T1000 (cell line): ENCODE measurements around the gene ZFAND3.
A peak's percentile ranks its signal among the peaks of the same experiment; 100 is the strongest.

Experiments used
- DNase-seq: peaks from one replicate; lab custom pipeline; 2025; ENCODE audit warnings: mixed read lengths; lab: John Stamatoyannopoulos, UW

Gene ZFAND3, protein sequence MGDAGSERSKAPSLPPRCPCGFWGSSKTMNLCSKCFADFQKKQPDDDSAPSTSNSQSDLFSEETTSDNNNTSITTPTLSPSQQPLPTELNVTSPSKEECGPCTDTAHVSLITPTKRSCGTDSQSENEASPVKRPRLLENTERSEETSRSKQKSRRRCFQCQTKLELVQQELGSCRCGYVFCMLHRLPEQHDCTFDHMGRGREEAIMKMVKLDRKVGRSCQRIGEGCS

DNA sequence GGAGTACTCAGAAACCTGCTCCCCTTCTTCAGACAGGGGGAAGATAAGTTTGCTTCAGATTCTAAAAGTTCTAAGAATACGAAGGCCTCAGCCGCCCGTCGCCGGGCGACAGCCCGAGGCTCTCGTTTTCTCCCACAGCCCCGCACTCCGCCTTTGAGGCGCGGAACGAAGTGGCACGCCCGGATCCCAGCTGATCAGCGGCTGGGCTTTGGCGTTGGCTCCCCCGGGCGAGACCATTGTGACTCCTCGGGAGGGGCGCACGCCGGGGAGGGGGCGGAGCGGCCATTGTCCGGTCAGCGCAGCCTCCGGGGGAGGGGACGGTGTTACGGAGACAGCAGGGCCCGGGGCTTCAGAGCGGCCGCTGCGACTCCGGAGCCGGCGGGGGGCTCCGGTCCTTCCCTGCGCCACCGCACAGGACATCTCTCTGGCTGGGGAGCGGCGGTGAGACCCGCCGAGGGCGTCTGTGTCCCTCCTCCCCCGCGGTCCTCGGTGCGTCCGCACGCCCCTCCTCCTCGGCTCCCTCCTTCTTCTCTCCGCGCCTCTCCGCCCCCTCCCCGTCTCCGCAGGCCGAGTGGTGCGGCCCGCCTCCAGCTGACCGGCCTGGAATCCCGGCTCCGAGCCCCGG is at the start of gene ZFAND3:
Gene ZFAND3 (plus strand): TSS at position 551 of the 625 bp plus-strand sequence. CDS start 219 bp downstream, outside the sequence.
- DNase-seq, result peak; percentile 96

DNA sequence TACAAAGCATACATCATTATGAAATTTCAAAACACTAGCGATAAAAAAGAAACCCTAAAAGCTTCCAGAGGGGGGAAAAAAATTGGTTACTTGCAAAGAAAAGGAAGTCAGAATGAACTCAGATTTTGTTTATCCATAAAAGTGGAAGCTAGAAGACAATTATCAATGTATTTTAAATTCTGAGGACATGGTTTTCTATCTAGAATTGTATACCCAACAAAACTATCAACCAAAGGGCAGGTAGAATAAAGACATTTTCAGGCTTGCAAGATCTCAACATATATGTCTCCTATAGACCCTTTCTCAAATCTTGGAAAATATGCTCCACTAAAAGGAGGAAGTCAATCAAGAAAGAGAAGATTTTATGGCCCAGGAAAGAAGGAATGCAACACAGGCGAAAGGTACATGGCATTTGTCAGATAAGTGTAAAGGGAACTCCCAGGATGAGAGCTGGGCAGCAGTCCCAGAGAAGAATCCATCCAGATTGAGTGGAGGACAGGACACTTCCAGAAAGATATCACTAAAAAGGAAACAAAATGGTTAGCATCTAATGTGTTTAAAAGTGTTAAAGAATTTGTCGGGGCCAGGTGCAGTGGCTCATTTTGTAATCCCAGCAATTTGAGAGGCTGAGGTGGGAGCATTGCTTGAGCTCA is 45.4 kb upstream of the ZFAND3 start:
- DNase-seq, result no peak

DNA sequence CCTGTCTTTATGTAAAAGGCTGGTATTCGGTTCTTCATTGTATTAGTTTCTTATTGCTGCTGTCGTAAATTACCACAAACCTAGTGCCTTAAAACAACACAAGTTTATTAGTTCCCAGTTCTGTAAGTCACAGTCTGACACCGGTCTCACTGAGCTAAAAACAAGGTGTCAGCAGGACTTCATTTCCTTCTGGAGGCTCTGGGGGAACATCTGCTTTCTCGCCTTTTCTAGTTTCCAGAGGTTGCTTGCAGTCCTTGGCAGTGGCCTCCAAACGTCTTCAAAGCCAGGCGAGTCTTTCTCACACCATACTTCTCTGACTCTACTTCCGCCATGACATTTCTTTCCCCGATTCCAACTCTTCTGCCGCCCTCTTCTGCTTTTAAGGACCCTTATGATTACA is 43.0 kb upstream of the ZFAND3 start:
- DNase-seq, result no peak

DNA sequence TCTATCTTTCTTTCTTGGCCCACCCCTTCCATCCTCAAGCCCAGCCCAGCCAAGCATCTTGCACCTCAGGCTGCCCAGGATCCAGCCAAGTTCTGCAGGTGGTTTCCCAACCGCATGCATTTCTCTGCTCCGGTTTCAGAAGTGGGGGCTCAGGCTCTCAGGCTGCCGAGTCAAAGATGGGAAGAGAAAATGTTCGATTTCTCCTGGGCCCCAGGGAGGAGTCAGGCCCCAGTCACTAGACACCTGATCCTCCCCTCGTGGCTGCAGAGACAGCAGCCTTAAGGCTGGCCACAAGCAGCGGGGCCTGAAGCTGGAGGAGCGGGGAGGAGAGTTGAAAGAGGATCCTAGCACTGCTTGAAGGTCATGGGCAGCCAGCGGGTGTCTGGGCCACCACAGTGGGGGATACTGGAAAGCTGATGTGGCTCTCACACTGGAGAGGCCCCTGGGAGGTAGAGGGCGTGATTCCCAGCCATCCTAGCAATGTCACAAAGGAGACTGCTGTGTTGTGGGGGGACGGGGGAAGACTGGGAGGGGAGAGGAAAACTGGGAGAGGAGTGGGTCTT is 42.2 kb upstream of the ZFAND3 start:
- no peak for DNase-seq

DNA sequence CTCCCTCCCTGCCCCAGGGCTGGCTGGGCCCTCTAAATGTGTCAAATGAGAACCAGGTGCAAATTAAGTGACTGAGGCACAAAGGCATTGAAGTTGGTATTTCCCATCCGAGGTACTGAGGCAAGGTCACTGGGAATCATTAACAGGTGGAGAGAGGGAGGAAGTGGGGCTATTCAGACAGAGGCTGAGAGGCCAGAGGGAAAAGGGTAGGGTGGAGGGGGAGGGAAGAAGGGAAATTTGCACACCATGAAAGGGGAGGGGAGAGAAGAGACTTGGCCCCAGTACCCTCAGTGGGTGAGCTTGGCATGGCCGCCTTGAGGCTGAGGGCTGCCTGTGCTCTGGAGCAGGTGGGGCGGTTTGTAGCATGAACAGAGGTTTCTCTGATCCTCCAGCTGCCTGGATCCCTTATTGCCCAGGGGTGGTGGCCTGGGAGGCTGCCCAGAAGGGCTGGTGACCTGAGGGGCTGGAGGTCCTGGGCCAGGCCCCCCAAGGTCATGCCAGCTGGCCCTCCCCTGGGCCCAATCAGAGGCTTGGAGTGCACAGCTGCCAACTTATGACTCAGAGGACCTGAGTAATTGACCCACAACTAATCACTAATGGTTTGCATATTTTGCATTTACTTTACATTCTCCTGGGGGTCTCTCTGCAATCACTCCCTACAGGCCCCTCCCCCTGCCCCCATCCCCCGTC is 40.3 kb upstream of the ZFAND3 start:
- DNase-seq, result peak; percentile 48

DNA sequence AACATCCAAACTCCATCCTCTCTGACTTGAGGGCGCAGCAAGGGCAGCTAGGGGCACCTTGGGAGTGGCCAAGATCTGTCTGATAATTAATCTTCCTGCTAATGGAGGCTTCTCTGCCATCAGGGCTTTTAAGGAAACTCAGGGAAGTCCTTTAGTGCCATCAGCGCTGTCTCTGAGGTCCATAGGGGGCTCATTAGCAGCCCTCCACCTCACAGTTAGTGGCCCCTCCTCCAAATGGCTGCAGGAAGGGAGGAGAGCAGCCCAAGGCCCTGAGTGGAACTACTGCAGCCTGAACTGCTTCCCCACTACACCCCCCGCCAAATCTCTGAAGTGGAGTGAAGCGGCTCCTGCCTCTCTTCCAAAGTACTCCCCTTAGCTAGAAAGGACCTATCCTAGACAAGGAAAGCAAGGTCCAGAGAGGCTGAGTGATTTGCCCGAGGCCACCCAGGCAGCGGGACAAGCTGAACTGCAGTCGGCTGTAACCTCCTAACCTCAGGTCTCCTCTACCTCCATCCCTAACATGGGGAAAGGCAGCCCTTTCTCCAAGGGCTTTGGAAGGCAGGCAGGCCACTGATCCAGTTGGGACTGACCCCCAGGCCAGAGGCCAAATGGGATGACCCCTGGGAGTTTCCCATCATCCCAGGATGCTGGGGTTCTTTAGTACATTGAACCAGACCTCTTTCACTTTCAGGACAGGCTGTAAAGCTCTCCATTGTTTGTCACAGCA is 39.5 kb upstream of the ZFAND3 start:
- DNase-seq, result no peak

DNA sequence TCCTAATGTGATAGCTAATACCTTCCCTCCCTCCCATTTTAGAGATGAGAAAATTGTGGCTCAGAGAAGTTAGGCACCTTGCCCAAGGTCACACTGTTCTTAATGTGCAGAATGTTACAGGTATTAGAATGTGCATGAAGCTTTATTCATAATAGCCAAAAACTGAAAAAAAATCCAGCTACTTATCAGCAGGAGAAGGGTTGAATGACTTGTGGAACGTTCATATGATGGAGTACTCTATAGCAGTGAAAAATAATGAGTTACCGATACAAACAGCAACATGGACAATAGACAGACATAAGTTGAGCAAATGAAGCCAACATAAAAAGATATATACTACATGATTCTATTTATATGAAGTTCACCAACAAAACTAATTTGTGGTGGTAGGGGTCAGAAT is 37.7 kb upstream of the ZFAND3 start:
- DNase-seq, result no peak

DNA sequence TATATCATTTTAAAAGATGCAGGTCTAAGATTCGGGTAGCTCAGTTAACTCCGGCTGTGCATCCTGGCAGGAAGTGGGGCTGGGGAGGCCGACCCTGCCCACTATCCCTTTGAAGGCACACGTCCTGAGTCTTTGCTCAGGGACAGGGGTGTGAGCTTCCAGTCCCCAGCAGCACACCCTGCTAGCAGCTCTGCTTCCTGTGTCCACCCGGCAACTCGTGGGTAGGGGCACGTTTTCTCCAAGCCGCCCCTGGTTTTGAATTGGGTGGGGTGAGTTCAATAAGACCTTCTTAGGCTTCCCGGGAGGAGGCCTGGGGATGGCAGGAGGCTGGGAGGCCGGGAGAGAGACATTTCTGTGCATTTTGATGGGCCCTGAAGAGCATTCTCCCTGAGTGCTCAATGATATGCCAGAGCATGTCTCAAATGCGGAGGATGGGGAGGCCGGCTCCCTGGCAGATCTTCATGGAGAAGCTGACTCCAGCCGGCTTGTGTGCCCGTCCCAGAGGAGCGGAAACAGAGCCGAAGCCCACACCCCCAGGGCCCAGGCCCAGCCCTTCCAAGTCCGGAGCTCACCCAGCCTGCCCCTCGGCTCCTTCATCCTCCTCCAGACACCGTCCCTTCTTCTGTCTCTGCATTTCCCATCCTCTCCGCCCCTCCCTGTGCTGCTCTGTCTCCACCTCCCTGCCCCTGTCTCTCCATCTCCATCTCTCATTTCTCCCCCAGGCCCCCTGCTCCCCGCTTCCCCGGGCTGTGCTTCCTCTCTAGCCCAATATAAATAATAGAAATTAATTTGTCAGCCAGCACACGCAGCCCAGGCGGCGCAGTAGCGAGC is 36.3 kb upstream of the ZFAND3 start:
- DNase-seq, result no peak

DNA sequence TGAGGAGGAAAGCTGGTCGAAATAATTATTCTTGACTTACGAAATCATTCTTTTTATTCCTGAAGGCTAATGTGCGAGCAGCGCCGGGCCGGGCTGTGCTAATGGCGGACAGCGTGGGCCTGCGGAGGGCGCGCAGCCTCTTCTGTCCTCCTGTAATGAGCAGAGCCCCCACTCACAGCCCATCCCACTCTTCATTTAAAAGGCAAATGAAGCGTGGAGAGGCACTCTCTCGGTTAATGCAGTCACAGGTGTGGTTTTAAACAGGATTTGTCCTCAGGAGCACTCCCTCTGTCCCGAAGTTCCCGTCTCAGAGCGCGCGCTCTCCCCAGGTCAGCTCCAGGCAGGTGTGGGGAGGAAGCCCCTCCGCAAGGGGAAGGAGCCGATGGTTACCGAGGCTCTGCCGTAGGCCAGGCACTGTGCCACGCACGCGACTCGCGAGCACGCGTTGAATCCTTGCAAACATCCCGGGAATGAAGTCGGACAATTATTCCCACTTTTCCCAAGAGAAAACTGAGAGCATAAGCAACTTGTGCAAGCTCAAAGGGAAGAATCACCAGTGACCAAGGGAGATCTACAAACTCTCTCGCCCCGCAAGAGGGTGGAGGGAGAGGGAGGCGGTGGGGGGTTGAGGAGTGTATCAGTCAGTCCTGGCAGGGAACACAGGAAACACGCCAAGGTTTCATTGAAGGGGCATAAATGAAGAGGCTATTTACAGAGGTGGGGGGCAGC is 35.5 kb upstream of the ZFAND3 start:
- DNase-seq, result no peak

DNA sequence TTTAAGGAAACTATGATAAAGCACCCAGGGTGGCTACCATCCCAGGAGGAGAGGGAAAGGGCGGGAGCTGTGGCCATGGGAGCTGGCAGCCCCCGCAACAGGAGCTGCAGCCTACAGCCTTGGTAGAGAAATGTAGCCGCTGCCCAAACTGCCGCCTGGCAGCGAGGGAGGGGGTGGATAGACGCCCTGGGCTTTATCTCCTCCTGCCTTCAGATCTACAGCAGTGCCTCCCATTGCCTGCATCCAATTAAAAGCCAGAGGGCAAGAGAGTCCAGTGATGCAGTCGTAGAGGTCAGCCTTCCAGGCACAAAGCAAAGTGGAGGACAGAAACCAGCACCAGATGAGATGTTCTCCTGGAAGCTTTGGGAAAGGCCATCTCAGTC is 35.0 kb upstream of the ZFAND3 start:
- DNase-seq, result no peak

DNA sequence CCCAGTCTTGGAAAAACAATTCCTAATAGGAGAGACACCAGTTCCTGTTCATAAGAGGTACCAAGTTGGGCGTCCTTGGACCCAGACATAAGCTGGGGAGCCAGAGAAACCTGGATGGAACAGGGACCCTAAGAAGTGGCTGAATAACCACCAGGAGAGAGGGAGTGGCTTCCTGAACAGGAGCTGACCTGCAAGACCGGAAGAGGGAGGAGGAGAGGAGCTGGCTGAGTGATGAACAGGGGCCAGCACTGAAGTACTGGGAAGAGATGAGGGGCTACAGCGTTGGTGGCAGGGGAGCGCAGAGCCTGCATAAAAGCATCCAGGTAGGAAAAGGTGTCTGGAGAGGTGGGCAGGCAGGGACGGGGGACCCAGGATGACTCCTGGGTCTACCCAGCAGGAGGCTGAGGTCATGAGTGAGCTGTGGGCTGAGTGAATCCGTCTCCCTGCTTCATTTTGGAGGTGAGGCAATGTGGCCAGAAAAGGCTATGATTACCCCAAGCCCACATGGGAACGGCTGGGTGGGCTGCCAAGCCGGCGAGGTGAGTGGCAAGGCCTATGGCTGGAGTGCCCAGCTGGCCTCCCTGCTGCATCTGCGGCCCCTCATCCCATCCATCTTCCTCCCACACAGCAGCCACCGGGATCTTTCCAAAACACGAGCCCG is 34.4 kb upstream of the ZFAND3 start:
- no peak for DNase-seq

DNA sequence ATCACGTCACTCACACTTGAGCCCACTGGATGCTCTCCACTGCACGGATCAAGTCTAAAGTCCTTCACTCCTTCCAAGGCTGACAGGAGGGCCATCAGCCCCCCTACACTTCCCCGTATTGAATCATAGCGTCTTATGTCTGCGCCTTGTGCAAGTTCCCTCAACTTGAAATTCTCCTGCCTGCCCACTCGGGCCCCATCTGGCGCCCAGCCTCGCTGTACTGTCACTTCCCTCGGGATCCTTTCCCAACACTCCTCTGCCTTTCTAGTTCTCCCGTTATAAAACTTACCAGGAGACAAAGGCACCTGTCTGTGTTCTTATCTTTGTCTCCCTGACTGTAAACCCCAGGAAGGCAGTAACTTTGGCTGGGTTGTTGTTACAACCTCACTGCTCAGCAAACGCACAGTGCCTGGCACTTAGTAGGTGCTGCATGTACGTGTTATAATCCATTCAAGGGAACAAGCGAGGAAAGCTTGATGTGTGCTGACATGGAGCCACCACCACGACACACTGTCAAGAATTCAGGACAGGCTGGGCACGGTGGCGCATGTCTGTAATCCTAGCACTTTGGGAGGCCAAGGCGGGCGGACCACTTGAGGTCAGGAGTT is 33.8 kb upstream of the ZFAND3 start:
- no peak for DNase-seq

DNA sequence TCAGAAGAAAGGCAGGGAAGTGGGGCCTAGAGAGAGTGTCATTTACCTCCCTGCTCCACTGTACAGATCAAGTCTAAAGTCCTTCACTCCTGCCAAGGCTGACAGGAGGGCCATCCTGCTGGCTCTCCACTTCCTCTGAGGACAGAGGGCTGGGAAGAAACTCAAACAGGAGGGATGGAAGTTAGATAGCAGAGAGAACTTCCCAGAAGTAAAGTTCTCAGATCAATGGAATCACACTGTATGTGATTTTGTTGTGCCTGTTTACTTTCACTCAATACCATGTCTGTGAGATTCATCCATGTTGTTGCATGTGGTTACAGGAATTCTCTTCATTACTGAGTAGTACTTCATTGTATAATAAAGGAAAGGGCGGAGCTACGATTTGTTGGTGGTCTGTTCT is 32.3 kb upstream of the ZFAND3 start:
- no peak for DNase-seq

DNA sequence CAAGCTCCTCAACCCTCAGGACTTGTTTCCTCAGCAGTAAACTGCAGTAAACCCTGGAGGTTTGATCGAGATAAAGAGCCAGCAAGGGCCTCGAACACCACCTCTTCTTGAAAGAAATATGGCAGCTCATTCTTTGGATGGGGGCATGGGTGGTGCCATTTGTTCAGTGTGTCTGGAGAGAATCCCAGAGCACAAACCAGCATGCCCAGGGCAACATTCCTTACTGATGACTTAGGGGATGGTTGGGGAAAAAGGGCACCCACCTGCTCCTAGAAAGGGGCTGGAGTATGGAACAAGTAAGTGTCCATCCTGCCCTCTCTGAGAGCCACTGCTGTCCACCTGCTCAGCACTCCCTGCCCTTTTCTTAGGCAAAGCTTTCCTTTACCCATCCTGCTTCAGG is 31.3 kb upstream of the ZFAND3 start:
- DNase-seq, result no peak

DNA sequence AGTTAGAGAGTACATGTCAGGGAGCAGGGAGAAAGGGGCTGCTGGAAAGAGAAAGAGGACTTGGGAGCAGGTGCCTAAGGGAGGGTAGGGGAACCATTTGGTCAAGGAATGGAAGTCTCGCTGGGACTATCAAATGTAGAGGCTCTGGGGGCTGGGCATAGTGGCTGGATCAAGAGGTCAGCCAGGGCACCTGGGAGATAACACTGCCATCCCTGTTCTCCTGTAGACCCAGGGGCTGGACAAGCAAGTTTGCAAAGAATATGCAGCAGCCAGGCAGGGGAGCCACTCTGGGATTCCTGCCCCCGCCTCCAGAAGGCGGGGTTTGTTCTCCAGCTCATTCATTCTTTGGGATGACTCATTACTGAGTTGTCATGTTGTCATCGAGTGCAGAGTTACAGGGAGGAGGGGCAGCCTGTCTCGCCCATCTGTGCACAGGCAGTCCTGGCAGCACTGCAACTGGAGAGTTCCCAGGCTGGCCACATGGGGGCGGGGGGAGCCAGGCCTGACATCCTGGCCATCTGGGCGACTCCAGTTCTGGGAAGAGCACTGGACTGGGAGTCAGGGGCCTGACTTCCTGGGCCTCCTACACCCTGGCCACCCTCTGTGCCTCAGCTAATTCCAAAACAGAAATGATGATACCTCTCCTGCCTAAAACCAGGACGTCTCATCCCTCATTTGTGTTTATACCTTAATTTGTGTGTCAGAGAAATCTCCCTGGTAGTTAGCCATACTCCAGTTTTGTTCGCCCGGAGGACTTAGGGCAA is 28.2 kb upstream of the ZFAND3 start:
- peak; percentile 91 for DNase-seq

DNA sequence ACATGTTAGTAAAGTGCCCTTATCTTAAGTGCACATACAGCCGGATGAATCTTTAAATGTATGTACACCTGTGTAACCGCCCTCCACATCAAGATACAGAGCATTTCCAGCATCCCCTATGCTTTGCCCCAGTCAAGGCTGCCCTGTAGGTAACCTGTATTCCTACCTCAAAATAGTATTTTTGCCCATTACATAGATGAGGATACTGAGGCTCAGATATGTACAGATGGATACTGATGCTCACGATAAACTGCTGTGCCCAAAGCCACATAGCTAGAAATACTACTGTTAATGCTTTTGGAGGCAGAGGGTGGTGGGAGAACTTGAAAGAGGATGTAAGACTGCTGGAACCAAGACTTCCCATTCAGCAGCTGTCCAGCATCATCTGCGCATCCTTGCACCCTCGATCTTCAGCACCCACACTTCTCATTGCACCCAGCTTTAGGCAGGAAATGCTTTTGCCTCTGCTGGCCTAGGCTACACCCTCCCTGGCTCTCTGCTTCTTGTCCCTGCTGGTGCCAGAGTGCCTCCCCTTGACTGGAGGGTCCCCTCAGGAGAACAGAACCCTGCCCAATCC is 27.0 kb upstream of the ZFAND3 start:
- DNase-seq, result no peak

DNA sequence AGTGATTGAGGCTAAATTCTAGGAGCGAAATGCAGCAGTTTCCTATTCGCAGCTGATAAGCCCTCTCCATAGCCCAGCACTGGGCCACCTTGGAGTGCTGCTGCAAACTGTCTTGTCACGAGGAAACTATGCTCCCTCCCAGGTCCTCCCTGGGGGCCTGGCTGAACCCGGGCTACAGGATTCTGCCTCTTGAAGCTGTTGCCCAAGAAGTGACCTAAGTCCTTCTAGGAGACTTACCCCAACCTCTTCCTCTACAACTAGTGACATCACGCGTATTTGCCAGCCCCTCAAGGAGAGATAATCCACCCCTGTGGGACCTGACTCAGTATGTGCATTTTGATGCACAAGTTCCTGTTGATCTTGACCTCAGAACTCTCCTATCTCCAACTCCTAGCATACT is 26.5 kb upstream of the ZFAND3 start:
- no peak for DNase-seq

DNA sequence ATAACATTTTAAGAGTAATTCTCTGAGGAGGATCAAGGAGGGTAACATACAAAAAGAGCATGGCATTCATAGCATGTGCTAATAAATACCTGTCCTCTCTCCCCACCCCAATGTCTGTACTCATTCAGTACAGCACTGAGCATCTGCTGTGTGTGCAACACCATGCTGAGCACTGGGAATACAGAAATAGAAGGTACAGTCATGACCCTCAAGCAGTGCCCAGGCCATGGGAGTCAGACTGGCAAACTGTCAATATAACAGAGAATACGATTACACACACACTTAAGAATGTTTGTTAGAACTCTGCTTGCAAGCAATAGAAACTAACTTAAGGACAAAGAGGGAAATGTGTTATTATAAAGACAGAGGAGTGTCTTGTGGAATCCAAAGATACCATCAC is 24.7 kb upstream of the ZFAND3 start:
- no peak for DNase-seq
